Keratinocyte (primary cell): Measurements from ENCODE around the gene HSPA12B. TPM values are rescaled to one million over a fixed set of nuclear protein-coding genes. Genes with fewer than 3 reads are reported as not detected.

Source experiments
- DNase-seq: peaks from one replicate; pipeline ENCODE4 v3.0.0-alpha.2; 2011; ENCODE audit warnings: low read depth, missing footprints, low spot score
- FAIRE-seq: peaks from 2 replicates; lab custom pipeline; 2011; peaks lifted over from hg19 to GRCh38; lab: Jason Lieb, UNC
- H2AFZ ChIP-seq: 2 replicates; pipeline ENCODE4 v1.6.0; 2012; ENCODE audit warnings: low read length, control low read depth, inconsistent platforms; ENCODE audit not compliant: control insufficient read depth
- H3K27ac ChIP-seq: 2 replicates; pipeline ENCODE4 v1.5.1; 2011; ENCODE audit warnings: low read length; ENCODE audit not compliant: control insufficient read depth, insufficient read depth
- H3K27me3 ChIP-seq: 3 replicates; pipeline ENCODE4 v1.6.0; 2011; ENCODE audit warnings: low read length; ENCODE audit not compliant: control insufficient read depth, insufficient read depth; ENCODE audit errors: extremely low read depth
- H3K36me3 ChIP-seq, 2 experiments: 2 replicates in 1 of 2; 3 replicates in 1 of 2; pipeline ENCODE4 v1.5.1; 2011; ENCODE audit warnings: low read length in 2 of 2, mild to moderate bottlenecking in 1 of 2; ENCODE audit not compliant: control insufficient read depth in 2 of 2, insufficient read depth in 2 of 2; ENCODE audit errors: extremely low read depth in 1 of 2
- H3K4me1 ChIP-seq: 3 replicates; pipeline ENCODE4 v1.5.1; 2011; ENCODE audit warnings: low read length; ENCODE audit not compliant: control insufficient read depth, insufficient read depth; ENCODE audit errors: extremely low read depth
- H3K4me2 ChIP-seq: 3 replicates; pipeline ENCODE4 v1.6.0; 2011; ENCODE audit warnings: low read depth, low read length; ENCODE audit not compliant: control insufficient read depth, insufficient read depth; ENCODE audit errors: extremely low read depth
- H3K4me3 ChIP-seq, 3 experiments: fragments of 200-600 bp in 1 of 3; sonication (generic) in 1 of 3; 2 replicates in 2 of 3; 3 replicates in 1 of 3; pipeline ENCODE4 v1.5.1; 2011 to 2016; ENCODE audit warnings: low read length in 3 of 3, mild to moderate bottlenecking in 3 of 3, control low read depth in 2 of 3, inconsistent platforms in 1 of 3, low read depth in 1 of 3, mixed read lengths in 1 of 3, mixed run types in 1 of 3, moderate library complexity in 1 of 3; ENCODE audit not compliant: control insufficient read depth in 2 of 3, insufficient read depth in 2 of 3; ENCODE audit errors: extremely low read depth in 1 of 3
- H3K79me2 ChIP-seq: 2 replicates; pipeline ENCODE4 v1.6.0; 2012; ENCODE audit warnings: low read length; ENCODE audit not compliant: control insufficient read depth, insufficient read depth
- H3K9ac ChIP-seq: 3 replicates; pipeline ENCODE4 v1.6.0; 2011; ENCODE audit warnings: low read length; ENCODE audit not compliant: control insufficient read depth, insufficient read depth; ENCODE audit errors: extremely low read depth
- H3K9me1 ChIP-seq: 3 replicates; pipeline ENCODE4 v1.6.0; 2011; ENCODE audit warnings: low read length; ENCODE audit not compliant: control insufficient read depth, insufficient read depth; ENCODE audit errors: extremely low read depth
- H3K9me3 ChIP-seq: 2 replicates; pipeline ENCODE4 v1.5.1; 2012; ENCODE audit warnings: low read depth, low read length; ENCODE audit not compliant: control insufficient read depth
- H4K20me1 ChIP-seq: 3 replicates; pipeline ENCODE4 v1.6.0; 2011; ENCODE audit warnings: low read length; ENCODE audit not compliant: control insufficient read depth, insufficient read depth; ENCODE audit errors: extremely low read depth
- CTCF ChIP-seq, 3 experiments: IDR thresholded peaks in 1 of 3; conservative IDR thresholded peaks in 1 of 3; optimal IDR thresholded peaks in 1 of 3; 2 replicates in 2 of 3; 3 replicates in 1 of 3; pipeline versions ENCODE3 to v1.5.1; 2011; ENCODE audit warnings: low read length in 3 of 3, mild to moderate bottlenecking in 3 of 3, moderate library complexity in 2 of 3, control low read depth in 1 of 3, inconsistent platforms in 1 of 3; ENCODE audit not compliant: insufficient read depth in 2 of 3; ENCODE audit errors: extremely low read depth in 1 of 3
- EZH2 ChIP-seq: IDR thresholded peaks from one replicate; pipeline ENCODE4 v1.6.1; 2012; ENCODE audit warnings: inconsistent platforms, mild to moderate bottlenecking, low read length, moderate library complexity
- dilution Hi-C: fragments of 300-500 bp; cut with MboI; formaldehyde crosslinking; loops from one replicate; pipeline ENCODE4 v1.7.0; 2020; ENCODE audit warnings: low sequenced_read_pairs; ENCODE audit not compliant: extremely low pct_ligation_motif_present
- polyA plus RNA-seq, 5 experiments: library from polyadenylated mRNA; depleted of rRNA in 3 of 5; stranded (reverse) in 3 of 5; stranded (forward) in 1 of 5; unstranded in 1 of 5; fragments of >200 nt; gene quantifications; 1 replicate in 1 of 5; 2 replicates in 3 of 5; 3 replicates in 1 of 5; pipeline versions ENCODE4 v1.2.1 to v1.2.3, GENCODE V29; 2011 to 2012; ENCODE audit warnings: missing spikeins in 2 of 5, low read depth in 1 of 5, low replicate concordance in 1 of 5

Gene HSPA12B
- polyA plus RNA-seq, 1 donor (not counting 4 experiments of a cell fraction or from before 2014, with no cell fraction given): not detected

- no peak overlapping the region for H3K4me3 ChIP-seq
- DNase-seq: no peak
- no peaks in the 10 kb centered on the region for H3K36me3 ChIP-seq
- no peak overlapping the region for H3K27ac ChIP-seq
- H4K20me1 ChIP-seq: no peaks in the 10 kb centered on the region
- FAIRE-seq: no peak
- no peak overlapping the region for H3K4me2 ChIP-seq
- dilution Hi-C loops: no loop called here
- H3K27me3 ChIP-seq: peaks cover 14% of the 10 kb centered on the region
- H3K4me1 ChIP-seq: no peaks in the 10 kb centered on the region
- no peaks in the 10 kb centered on the region for H3K9me1 ChIP-seq
- no peak overlapping the region for H2AFZ ChIP-seq
- TF ChIP-seq EZH2: no peak
- TF ChIP-seq CTCF (optimal IDR thresholded peaks at IDR 0.05 in 1 of 3, IDR thresholded peaks at IDR 0.05 in 1 of 3, conservative IDR thresholded peaks at IDR 0.05 in 1 of 3; ENCODE audit: extremely low read depth in 1 of 3, insufficient read depth in 2 of 3, low read length in 3 of 3): no peak
- H3K79me2 ChIP-seq: no peaks in the 10 kb centered on the region
- H3K9ac ChIP-seq: no peak overlapping the region
- no peaks in the 10 kb centered on the region for H3K9me3 ChIP-seq
These were observed 3.3 kb downstream of the HSPA12B start for GRCh38 chr20:3735768-3736167.

- Histone ChIP-seq H3K9me1 (no peaks in the 10 kb centered on the region), H3K4me1 (no peaks in the 10 kb centered on the region), H3K27me3 (peaks cover 2% of the 10 kb centered on the region), H3K36me3 (no peaks in the 10 kb centered on the region), H4K20me1 (no peaks in the 10 kb centered on the region), H3K4me2 (no peak overlapping the region), H3K79me2 (no peaks in the 10 kb centered on the region), H2AFZ (no peak overlapping the region), H3K27ac (no peak overlapping the region), H3K9ac (no peak overlapping the region), H3K4me3 (no peak overlapping the region), H3K9me3 (no peaks in the 10 kb centered on the region)
- DNase-seq (no peak), FAIRE-seq (no peak)
- TF ChIP-seq EZH2: no peak
- dilution Hi-C loops: no loop called here
These were observed 5.9 kb downstream of the HSPA12B start for GRCh38 chr20:3738111-3739053.
